RCC 7860 (cell line): ENCODE data around the gene EPB41L2.
A peak's percentile ranks its signal among the peaks of the same experiment; 100 is the strongest.
"Not testable (repeated sequence)": the region's sequence is repeated elsewhere in the genome, so short reads cannot be mapped to it uniquely, and the experiment has no call there.

Source experiments
- DNase-seq: peaks from one replicate; pipeline ENCODE4 v3.0.0-alpha.2; 2015; ENCODE audit warnings: low spot score
- FAIRE-seq: peaks from 2 replicates; lab custom pipeline; 2012; peaks lifted over from hg19 to GRCh38; lab: Jason Lieb, UNC

Gene EPB41L2

GRCh38 chr6:130961148-130961547 lies 101.9 kb downstream of the EPB41L2 start:
- peak; percentile 44 for DNase-seq
- FAIRE-seq, result peak; percentile 95

DNA sequence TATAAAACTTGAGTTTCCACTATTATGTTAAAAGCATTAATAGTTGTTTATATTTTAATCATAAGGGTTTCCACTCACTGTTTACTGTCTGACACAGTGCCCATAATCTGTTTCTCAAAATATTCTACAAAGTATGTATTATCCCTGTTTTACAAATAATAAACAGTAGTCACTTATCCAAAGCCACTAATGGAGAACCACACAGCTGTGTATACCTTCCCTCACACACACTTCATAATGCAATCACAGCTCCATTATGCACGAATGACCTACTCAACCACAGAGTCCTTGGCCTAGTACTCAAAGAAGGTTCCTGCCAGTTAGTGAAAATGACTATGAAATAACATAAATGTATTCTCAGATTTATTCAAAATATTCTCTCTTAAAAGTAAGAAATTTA lies 103.1 kb downstream of the EPB41L2 start:
- FAIRE-seq, result peak; percentile 43

GRCh38 chr6:130958468-130958867 lies 104.6 kb downstream of the EPB41L2 start:
- DNase-seq, result no peak
- no peak for FAIRE-seq

More for the DNA sequence above, 103.1 kb downstream of the EPB41L2 start:
- no peak for DNase-seq

- FAIRE-seq (no peak), DNase-seq (no peak)
Measured at GRCh38 chr6:130955755-130956154, 107.3 kb downstream of the EPB41L2 start.

DNA sequence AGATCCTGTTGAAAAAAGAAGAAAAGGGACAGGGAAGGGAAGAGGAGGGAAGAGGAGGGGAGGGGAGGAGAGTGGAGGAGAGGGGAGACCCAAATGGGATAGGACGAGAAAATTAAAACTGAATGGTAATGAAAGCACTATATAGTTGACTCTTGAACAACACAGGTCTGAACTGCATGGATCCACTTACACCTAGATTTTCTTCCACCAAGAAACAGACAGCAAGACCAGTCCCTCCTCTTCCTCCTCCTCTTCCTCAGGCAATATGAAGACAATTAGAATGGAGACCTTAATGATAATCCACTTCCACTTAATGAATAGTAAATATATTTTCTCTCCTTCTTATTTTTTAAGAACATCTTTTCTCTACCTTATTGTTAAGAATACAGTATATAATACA lies 113.5 kb downstream of the EPB41L2 start:
- no peak for FAIRE-seq
- no peak for DNase-seq

DNA sequence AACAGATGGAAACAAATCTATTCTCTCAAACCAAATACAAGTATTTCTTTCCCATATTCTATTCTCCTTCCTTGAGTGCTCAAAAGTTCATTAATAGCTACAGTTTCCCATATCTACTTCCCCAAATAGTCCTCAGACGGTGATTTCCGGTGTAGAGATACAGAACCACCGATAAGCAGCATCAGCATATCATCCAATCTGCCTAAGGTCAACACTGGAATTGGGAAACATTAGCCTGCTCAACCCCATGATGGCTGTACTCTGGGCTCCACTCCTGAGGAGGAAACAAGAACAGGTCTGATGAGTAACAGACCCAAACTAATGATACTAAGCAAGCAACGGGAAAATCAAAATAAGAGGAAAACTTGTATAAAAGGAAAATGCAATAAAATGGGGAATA lies 115.6 kb downstream of the EPB41L2 start:
- no peak for FAIRE-seq

GRCh38 chr6:130946076-130946475 lies 117.0 kb downstream of the EPB41L2 start:
- DNase-seq, result no peak
- FAIRE-seq, result no peak

More for the DNA sequence above, 115.6 kb downstream of the EPB41L2 start:
- no peak for DNase-seq

GRCh38 chr6:130945401-130945919 lies 117.6 kb downstream of the EPB41L2 start:
- no peak for DNase-seq
- no peak for FAIRE-seq

DNA sequence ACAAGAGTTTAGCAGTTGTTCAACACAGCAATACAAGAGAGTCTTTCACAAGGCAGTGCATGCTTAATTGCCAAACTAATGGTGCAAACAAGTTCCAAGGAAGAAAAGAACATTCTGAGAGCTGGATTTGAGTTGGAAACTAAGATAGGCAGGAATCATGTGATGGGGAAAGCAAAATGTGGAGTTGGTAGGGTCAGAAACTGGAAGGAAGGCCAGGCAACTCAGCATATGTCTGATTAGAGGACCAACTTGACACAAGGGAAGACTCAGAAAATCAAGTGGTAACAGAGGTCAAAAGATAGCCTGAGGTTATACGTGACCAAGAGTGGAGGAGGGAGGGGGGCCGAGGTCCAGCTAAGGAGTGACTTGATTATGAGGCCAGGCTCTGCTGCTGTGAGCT lies 118.6 kb downstream of the EPB41L2 start:
- no peak for FAIRE-seq
- DNase-seq, result no peak

- FAIRE-seq, result no peak
- no peak for DNase-seq
Measured at GRCh38 chr6:130943738-130944137, 119.3 kb downstream of the EPB41L2 start.

DNA sequence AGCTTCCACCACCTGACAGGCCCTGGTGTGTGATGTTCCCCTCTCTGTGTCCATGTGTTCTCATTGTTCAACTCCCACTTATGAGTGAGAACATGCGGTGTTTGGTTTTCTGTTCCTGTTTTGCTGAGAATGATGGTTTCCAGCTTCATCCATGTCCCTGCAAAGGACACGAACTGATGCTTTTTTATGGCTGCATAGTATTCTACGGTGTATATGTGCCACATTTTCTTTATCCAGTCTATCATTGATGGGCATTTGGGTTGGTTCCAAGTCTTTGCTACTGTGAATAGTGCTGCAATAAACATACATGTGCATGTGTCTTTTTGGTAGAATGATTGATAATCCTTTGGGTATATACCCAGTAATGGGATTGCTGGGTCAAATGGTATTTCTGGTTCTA lies 120.3 kb downstream of the EPB41L2 start:
- FAIRE-seq, DNase-seq: not testable (repeated sequence)

- no peak for DNase-seq
Measured at GRCh38 chr6:130937942-130938604, 125.0 kb downstream of the EPB41L2 start.

GRCh38 chr6:130936933-130937332 lies 126.1 kb downstream of the EPB41L2 start:
- FAIRE-seq, result no peak

More at GRCh38 chr6:130937942-130938604, 125.0 kb downstream of the EPB41L2 start:
- no peak for FAIRE-seq

DNA sequence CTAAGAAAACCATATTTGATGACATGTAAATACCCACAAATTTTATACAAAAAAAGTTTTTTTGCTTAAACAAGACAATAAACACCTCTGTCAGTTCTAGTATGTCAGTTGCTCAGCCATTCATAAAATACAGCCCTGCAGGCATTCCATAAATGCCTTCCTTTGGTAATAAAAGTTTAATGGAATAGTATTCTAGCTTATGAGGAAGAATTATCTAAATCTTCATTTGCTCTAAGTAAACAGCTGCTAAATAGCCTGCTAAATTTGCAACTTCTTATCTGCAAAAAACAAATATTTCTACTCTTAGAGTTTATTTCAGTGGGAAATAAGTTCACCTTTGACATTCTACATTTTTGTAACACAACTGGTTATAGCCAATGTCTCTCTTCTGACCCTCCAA lies 127.1 kb downstream of the EPB41L2 start:
- FAIRE-seq (no peak), DNase-seq (no peak)

More at GRCh38 chr6:130936933-130937332, 126.1 kb downstream of the EPB41L2 start:
- no peak for DNase-seq

GRCh38 chr6:130934848-130935585 lies 128.0 kb downstream of the EPB41L2 start:
- DNase-seq, result no peak

GRCh38 chr6:130933712-130934200 lies 129.3 kb downstream of the EPB41L2 start:
- DNase-seq, result no peak

More at GRCh38 chr6:130934848-130935585, 128.0 kb downstream of the EPB41L2 start:
- FAIRE-seq, result no peak

DNA sequence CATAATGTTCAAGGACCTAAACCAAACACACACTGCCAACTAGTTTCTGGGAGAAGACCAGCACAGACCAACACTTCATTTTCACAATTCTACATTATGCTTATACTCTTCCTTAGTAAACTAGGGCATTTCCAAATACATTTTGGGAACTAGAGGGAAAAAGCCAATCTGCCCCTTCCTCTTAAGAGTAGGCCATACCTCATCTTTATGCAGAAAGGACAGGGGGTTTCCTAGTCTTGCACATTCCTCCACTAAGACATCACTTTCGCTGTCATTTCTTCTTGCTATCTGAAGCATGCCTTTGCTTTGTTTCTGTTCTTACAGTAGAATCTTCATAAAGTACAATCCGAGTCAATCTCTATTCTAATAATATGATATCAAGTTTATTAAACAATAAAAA lies 130.1 kb downstream of the EPB41L2 start:
- FAIRE-seq (no peak), DNase-seq (no peak)

More at GRCh38 chr6:130933712-130934200, 129.3 kb downstream of the EPB41L2 start:
- FAIRE-seq, result no peak

GRCh38 chr6:130932438-130932837 lies 130.6 kb downstream of the EPB41L2 start:
- no peak for FAIRE-seq

GRCh38 chr6:130931683-130932082 lies 131.4 kb downstream of the EPB41L2 start:
- DNase-seq (no peak), FAIRE-seq (no peak)

More at GRCh38 chr6:130932438-130932837, 130.6 kb downstream of the EPB41L2 start:
- DNase-seq, result no peak

DNA sequence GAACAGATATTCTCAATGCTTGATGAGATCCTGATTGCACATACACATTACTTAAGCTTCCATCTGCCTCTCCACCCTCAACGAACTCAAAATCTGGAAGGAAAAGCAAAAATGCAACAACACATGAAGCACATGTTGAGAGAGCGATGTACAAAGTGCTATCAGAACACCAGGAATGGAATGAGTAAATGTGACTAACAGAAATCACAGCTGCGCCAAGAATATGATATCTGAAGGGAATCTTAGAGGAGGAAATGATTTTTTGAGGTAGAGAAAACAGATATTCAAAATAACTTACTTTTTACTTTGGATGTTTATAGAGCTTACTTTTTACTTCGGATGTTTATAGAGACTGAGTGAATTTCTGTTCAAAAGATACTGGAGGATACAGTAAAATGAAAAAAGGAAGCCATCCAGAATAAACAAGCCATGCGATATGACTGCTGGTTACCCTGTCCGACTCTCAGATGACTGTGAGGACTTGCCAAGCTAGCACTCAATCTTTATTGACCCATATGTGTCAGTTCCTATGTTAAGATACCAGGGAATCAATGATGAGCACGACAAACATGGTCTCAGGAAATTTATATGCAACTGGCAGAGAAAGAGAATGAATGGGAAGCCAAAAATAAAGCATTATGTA lies 133.9 kb downstream of the EPB41L2 start:
- FAIRE-seq (no peak), DNase-seq (no peak)
